MM.1S (cell line): ENCODE data around the gene CIB1.

Experiments used
- DNase-seq: peaks from one replicate; pipeline ENCODE4 v3.0.0-alpha.2; 2015
- H2AFZ ChIP-seq: fragments of 300-600 bp; sonication (generic); 2 replicates; pipeline ENCODE4 v1.6.0; 2016; ENCODE audit warnings: antibody characterized with exemption, low read length
- H3F3A ChIP-seq: fragments of 300-600 bp; sonication (generic); 2 replicates; pipeline ENCODE4 v1.6.1; 2016; ENCODE audit warnings: mild to moderate bottlenecking, antibody characterized with exemption, low read length, moderate library complexity, mixed read lengths; ENCODE audit not compliant: insufficient read depth
- H3K27ac ChIP-seq: fragments of 300-600 bp; sonication (generic); 2 replicates; pipeline ENCODE4 v1.5.1; 2016; ENCODE audit warnings: mild to moderate bottlenecking, low read length
- H3K27me3 ChIP-seq: fragments of 300-600 bp; sonication (generic); replicated peaks from 2 replicates; pipeline ENCODE4 v1.6.0; 2016; ENCODE audit warnings: low read length; ENCODE audit not compliant: insufficient read depth
- H3K36me3 ChIP-seq: fragments of 300-600 bp; sonication (generic); replicated peaks from 2 replicates; pipeline ENCODE4 v1.6.1; 2016; ENCODE audit warnings: mild to moderate bottlenecking, low read length, mixed read lengths; ENCODE audit not compliant: insufficient read depth
- H3K4me1 ChIP-seq: fragments of 300-600 bp; sonication (generic); 2 replicates; pipeline ENCODE4 v1.6.1; 2016; ENCODE audit warnings: low read length, mixed read lengths
- H3K4me2 ChIP-seq: fragments of 300-600 bp; sonication (generic); 2 replicates; pipeline ENCODE4 v1.6.0; 2016; ENCODE audit warnings: low read depth, low read length
- H3K4me3 ChIP-seq: fragments of 300-600 bp; sonication (generic); 2 replicates; pipeline ENCODE4 v1.5.1; 2016; ENCODE audit warnings: low read length, mixed read lengths
- H3K79me2 ChIP-seq: fragments of 300-600 bp; sonication (generic); 2 replicates; pipeline ENCODE4 v1.6.1; 2016; ENCODE audit warnings: mixed run types, low read length, mixed read lengths
- H3K9ac ChIP-seq: fragments of 300-600 bp; sonication (generic); 2 replicates; pipeline ENCODE4 v1.6.1; 2016; ENCODE audit warnings: low read length, mixed read lengths
- H3K9me2 ChIP-seq: fragments of 300-600 bp; sonication (generic); replicated peaks from 2 replicates; pipeline ENCODE4 v1.6.1; 2016; ENCODE audit warnings: mild to moderate bottlenecking, low read length, mixed read lengths; ENCODE audit not compliant: insufficient read depth
- H3K9me3 ChIP-seq: fragments of 300-600 bp; sonication (generic); replicated peaks from 2 replicates; pipeline ENCODE4 v1.6.1; 2016; ENCODE audit warnings: mild to moderate bottlenecking, low read length, mixed read lengths; ENCODE audit not compliant: insufficient read depth
- H4K20me1 ChIP-seq: fragments of 300-600 bp; sonication (generic); 2 replicates; pipeline ENCODE4 v1.6.1; 2016; ENCODE audit warnings: mild to moderate bottlenecking, low read length, moderate library complexity, mixed read lengths; ENCODE audit not compliant: insufficient read depth
- CTCF ChIP-seq: fragments of 300-600 bp; sonication (generic); IDR thresholded peaks from 2 replicates; pipeline ENCODE4 v1.5.1; 2016; ENCODE audit warnings: antibody characterized with exemption, low read length, mixed read lengths
- EZH2 ChIP-seq: fragments of 300-600 bp; sonication (generic); optimal IDR thresholded peaks from 2 replicates; pipeline ENCODE3; 2017; ENCODE audit warnings: low read depth, mild to moderate bottlenecking, antibody characterized with exemption, low read length, mixed read lengths
- EZH2phosphoT487 ChIP-seq: fragments of 300-600 bp; sonication (generic); IDR thresholded peaks from 2 replicates; pipeline ENCODE4 v1.6.1; 2018; ENCODE audit warnings: antibody characterized with exemption, low read length

CIB1 gene

GRCh38 chr15:90205050-90205848 lies 28.5 kb downstream of the CIB1 start:
- Histone ChIP-seq H3K4me3 (no peak overlapping the region), H3K9me2 (no peaks in the 10 kb centered on the region), H3K27me3 (no peaks in the 10 kb centered on the region), H3K9me3 (no peaks in the 10 kb centered on the region), H3K79me2 (peaks cover 80% of the 10 kb centered on the region), H3K4me1 (peaks cover 10% of the 10 kb centered on the region), H2AFZ (no peak overlapping the region), H3K27ac (no peak overlapping the region), H3K4me2 (no peak overlapping the region), H3K9ac (no peak overlapping the region), H4K20me1 (0 out of 2 replicates have a peak, but pooled peaks cover 3% of the 10 kb centered on the region), H3F3A (peaks cover 7% of the 10 kb centered on the region; the same call in 1 of the 2 replicates), H3K36me3 (0 out of 2 replicates have a peak, but pooled peaks cover 3% of the 10 kb centered on the region)
- no peak for DNase-seq
- TF ChIP-seq EZH2 (no peak), EZH2phosphoT487 (no peak), CTCF (no peak)

- H3K9me2 ChIP-seq, result no peaks in the 10 kb centered on the region
- H3K36me3 ChIP-seq, result 0 out of 2 replicates have a peak, but pooled peaks cover 3% of the 10 kb centered on the region
- H3K27me3 ChIP-seq, result no peaks in the 10 kb centered on the region
- peaks cover 12% of the 10 kb centered on the region; the same call in 1 of the 2 replicates for H3F3A ChIP-seq
- H3K4me2 ChIP-seq, result no peak overlapping the region
- H3K4me1 ChIP-seq, result peaks cover 10% of the 10 kb centered on the region
- no peak overlapping the region for H3K27ac ChIP-seq
- H3K9me3 ChIP-seq, result no peaks in the 10 kb centered on the region
- H2AFZ ChIP-seq, result no peak overlapping the region
- no peak for DNase-seq
- H3K9ac ChIP-seq, result no peak overlapping the region
- H3K4me3 ChIP-seq, result no peak overlapping the region
- TF ChIP-seq EZH2 (no peak), EZH2phosphoT487 (no peak), CTCF (no peak)
- H3K79me2 ChIP-seq, result peaks cover 70% of the 10 kb centered on the region
- 0 out of 2 replicates have a peak, but pooled peaks cover 3% of the 10 kb centered on the region for H4K20me1 ChIP-seq
Observed at GRCh38 chr15:90203922-90204321, 29.8 kb downstream of the CIB1 start.

- Histone ChIP-seq H3F3A (peaks cover 12% of the 10 kb centered on the region; the same call in 1 of the 2 replicates), H2AFZ (no peak overlapping the region), H3K79me2 (peaks cover 68% of the 10 kb centered on the region), H3K4me3 (no peak overlapping the region), H3K27me3 (no peaks in the 10 kb centered on the region), H3K4me1 (peaks cover 10% of the 10 kb centered on the region), H3K27ac (no peak overlapping the region), H3K36me3 (0 out of 2 replicates have a peak, but pooled peaks cover 3% of the 10 kb centered on the region), H3K9me2 (no peaks in the 10 kb centered on the region), H3K9me3 (no peaks in the 10 kb centered on the region), H3K4me2 (no peak overlapping the region), H3K9ac (no peak overlapping the region), H4K20me1 (0 out of 2 replicates have a peak, but pooled peaks cover 3% of the 10 kb centered on the region)
- DNase-seq, result no peak
- TF ChIP-seq EZH2phosphoT487 (no peak), CTCF (no peak)
Observed at GRCh38 chr15:90203473-90203872, 30.3 kb downstream of the CIB1 start.
